ENCODE measurements around the gene ZFYVE27.

Gene ZFYVE27

GRCh38 chr10:97714401-97715258 lies 22.3 kb upstream of the ZFYVE27 start:
- DNase-seq (ENCODE audit: low read depth in 1 of 2, low spot score in 1 of 2), result no peak

DNA sequence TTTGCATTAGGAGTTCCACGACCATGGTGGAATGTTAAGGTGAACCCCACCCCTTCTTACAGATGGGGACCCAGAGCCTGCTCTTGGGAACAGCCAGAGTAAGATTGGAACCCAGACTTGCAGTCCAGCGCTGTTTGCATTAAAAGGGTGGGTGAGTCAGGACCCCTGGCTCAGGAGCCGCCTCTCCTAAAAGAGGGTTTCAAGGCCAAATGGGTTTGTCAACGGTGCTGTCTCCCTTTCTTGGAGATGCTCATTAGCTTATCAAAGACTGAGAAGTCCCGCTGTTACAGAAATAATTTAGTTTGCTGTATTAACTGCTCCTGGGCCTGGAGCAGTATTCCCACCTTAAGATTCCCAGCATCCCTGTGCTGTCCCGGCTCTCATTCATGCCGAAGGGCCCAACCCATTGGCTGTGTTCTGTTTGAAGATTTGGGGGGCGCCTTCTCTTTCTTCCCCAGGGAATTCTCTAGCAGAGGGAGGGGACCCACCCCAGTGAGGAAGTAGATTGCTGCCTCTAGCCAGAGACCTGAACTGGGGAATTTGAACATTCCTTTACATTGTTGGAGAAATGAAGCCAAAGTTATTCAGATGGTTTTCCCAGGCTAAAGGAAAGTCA lies 21.6 kb upstream of the ZFYVE27 start:
- DNase-seq (ENCODE audit: low read depth in 1 of 2, low spot score in 1 of 2), result no peak

DNA sequence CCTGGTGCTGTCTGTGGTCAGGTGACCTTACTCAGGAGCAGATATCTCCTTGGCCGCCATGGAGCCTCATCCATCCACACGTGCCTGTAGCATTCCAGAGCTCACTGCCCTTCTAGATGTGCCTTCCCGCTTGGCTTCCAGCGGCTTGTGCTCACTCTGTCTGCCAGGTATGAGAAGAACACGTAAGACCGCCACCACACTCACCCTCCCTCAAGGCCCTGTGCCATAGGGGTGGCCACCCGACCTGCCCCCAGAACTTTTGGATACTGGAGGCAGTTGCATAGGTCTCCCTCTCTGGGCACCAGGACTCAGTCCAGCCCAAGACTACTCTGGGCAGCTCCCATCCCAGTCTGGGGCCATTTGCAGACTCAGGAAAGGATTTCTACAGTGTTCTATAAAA lies 19.3 kb upstream of the ZFYVE27 start:
- no peak for DNase-seq (ENCODE audit: low read depth in 1 of 2, low spot score in 1 of 2)

GRCh38 chr10:97718178-97718577 lies 18.8 kb upstream of the ZFYVE27 start:
- no peak for DNase-seq (ENCODE audit: low read depth in 1 of 2, low spot score in 1 of 2)

- no peak for DNase-seq (ENCODE audit: low read depth in 1 of 2, low spot score in 1 of 2)
Measured at GRCh38 chr10:97718659-97719142, 18.2 kb upstream of the ZFYVE27 start.

- DNase-seq (ENCODE audit: low read depth in 1 of 2, low spot score in 1 of 2), result no peak
Measured at GRCh38 chr10:97719602-97720001, 17.3 kb upstream of the ZFYVE27 start.

DNA sequence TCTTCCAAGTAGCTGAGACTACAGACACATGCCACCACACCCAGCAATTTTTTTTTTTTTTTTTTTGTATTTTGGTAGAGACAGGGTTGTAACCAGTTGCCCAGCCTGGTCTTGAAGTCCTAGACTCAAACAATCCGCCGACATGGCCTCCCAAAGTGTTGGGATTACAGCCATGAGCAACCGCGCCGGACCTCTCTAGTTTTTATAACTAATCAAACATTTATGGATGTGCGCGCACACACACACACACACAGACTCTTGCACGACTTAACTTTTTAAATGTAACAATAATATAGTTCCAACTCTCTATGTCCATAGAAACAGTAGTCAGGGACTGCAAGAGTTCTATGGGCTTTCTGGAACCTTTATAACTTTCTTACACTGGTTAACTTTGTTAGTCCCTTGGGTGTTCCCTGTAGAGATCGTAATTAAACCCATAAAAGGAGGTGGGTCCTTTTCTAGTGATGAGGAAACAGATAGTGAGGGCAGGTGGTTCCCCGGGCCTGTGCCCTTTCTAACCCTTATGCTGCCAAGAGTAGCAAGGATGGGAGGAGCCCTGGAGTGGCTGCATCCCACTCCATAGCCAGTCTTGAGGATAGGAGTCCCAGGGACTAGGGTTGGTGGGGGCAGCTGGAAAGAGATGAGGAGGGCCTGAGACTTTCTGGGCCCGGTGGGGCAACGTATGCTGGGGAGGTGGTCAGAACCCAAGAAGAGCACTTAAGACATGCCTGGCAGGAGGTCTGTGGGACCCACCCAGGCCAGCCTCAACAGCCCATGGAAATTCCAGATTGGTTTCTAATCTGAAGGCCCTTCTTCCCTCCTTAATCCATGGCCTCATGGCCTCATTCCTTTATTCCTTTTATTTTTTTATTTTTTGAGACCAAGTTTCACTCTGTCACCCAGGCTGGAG lies 14.8 kb upstream of the ZFYVE27 start:
- no peak for DNase-seq (ENCODE audit: low read depth in 1 of 2, low spot score in 1 of 2)

GRCh38 chr10:97723001-97723400 lies 13.9 kb upstream of the ZFYVE27 start:
- no peak for DNase-seq (ENCODE audit: low read depth in 1 of 2, low spot score in 1 of 2)

DNA sequence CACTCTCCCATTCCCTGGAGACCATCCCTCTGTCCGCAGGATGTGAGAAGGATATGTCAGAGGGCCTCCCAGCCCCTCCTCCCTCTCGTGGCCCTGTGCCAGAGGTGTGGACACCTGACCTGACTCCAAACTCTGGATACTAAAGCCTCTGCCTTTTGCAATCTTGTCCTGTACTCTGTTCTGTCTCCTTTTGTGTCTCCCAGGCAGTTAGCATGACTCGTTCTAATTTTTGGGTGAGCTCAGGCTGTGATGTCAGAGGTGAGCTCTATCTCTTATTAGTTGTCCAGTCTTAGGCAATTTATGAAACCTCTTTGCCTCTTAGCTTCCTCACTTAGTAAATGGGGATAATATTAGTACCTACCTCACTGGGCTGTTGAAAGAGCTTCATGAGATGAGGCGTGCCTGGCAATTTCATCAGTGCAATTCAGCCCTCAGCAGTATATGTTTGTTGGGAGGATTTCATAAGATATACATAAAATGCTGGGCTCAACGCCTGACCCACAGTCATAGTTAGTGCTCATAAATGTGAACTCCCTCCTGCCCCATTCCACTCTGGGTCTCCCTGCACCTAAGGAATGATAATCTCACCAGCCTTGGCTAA lies 12.5 kb upstream of the ZFYVE27 start:
- no peak for DNase-seq (ENCODE audit: low read depth in 1 of 2, low spot score in 1 of 2)

- DNase-seq (ENCODE audit: low read depth in 1 of 2, low spot score in 1 of 2), result no peak
Measured at GRCh38 chr10:97726636-97727178, 10.2 kb upstream of the ZFYVE27 start.

GRCh38 chr10:97729014-97729413 lies 7.9 kb upstream of the ZFYVE27 start:
- no peak for DNase-seq (ENCODE audit: low read depth in 1 of 2, low spot score in 1 of 2)

DNA sequence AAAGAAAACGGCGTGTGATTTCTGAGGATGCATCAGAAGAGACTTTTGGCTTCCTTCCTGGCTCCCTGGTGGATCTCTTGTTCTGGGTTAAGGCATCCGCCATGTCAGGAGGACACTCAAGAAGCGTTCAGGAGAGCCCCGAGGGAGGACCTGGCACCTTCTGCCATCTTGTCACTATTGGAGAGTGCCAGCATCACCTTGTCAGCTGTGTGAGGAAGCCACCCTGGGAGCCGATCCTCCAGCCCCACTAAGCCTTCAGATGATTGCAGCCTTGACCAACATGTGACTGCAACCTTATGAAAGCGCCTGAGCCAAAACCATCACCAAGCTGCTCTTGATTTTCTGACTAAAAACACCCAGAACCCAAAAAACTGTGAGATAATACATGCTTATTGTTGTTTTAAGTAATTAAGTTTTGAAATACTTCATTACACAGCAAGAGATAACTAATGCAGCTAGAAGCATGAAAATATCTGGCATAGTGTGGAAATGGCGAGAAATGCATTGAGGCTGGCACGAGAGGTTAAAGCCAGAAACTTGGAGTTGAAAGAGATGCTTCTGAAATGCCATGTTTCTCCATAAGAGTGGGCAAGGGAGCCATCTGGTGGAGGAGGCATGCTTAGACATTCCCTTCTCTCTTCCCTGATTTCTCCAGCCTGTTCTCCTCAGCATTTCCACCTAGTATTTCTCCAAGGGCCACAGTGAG lies 5.4 kb upstream of the ZFYVE27 start:
- DNase-seq (ENCODE audit: low read depth in 1 of 2, low spot score in 1 of 2), result peak in 1 of 2 donors; percentile 31

DNA sequence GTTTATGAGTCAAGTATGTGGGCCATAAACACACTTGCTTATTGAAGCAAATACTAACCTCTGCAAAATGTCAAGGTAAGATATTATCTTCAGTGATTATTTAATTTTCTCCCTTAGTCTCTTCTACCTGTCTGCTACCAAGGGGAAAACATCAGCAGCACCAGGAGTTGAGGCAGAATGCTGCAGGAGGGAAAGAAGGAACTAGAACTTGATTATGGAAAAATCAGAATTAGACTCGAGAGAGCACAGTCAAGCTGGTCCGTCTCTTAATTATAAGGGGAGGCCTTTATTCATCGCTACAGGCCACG lies 4.9 kb upstream of the ZFYVE27 start:
- no peak for DNase-seq (ENCODE audit: low read depth in 1 of 2, low spot score in 1 of 2)

GRCh38 chr10:97733256-97733655 lies 3.7 kb upstream of the ZFYVE27 start:
- no peak for DNase-seq (ENCODE audit: low read depth in 1 of 2, low spot score in 1 of 2)

- DNase-seq (ENCODE audit: low read depth in 1 of 2, low spot score in 1 of 2), result no peak
Measured at GRCh38 chr10:97734021-97734420, 2.9 kb upstream of the ZFYVE27 start.

DNA sequence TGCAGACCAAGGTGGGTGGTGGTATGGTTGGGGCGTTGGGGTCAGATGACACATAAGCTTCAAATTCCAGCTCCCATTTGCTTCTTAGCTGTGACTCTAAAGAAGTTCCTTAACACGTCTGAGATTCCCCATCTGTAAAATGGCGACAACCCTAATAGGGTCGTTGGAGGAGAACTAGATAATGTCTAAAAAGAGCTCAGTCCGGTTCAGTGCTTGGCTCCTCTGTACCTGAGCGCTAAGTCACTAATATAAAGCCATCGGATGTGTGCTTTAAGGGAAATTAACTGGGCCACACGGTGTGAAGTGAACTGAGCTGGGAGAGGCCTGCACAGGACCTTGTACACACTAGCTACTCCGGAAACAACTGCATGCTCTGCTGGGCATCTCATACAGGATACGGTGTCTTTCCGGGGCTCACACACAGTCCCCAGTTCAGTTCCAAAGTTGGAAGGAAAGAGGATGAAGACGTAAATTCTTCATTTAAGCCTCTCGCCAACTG lies 476 bp upstream of the ZFYVE27 start:
- no peak for DNase-seq (ENCODE audit: low read depth in 1 of 2, low spot score in 1 of 2)

DNA sequence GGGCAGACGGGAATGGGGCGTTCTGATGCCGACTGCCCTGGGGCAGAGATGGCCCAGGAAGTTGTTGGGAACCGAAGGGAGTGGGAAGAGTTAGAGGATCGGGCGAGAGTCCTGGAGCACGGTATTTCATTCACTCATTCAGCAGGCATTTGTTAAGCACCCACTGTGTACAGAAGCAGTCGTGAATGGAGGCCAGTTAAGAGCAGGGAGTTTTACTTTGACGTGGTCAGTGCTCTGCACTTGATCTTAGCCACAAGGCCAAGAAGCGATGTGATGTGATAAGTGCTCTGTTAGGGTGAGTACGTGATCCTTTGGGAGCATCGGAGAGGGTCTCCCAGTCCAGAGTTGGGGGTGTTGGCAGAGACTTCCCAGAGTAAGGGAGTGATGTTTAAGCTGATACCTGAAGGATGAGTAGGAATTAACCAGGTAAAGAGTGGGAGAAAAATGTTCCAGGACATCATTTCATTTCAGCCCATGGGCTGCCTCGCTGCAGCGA lies 890 bp downstream of the ZFYVE27 start:
- DNase-seq (ENCODE audit: low read depth in 1 of 2, low spot score in 1 of 2), result no peak

DNA sequence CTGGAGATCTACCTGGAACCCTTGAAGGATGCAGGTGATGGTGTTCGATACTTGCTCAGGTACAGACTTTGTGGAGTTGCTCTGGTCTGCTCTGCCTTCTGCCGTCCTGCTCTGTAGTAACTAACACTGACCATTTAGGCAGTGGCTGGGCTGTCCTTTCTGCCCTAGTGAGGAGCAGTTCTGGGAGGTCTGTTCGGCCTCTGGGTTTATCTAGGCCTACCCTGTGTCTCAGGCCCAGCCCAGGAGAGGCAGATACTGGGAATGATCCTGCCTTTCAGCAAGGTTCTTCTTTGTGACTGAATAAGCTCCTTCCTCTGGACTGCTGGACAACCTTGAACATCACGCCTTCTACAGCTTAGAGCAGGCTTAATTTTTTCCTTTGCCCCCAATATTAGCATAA lies 1.7 kb downstream of the ZFYVE27 start:
- no peak for DNase-seq (ENCODE audit: low read depth in 1 of 2, low spot score in 1 of 2)

DNA sequence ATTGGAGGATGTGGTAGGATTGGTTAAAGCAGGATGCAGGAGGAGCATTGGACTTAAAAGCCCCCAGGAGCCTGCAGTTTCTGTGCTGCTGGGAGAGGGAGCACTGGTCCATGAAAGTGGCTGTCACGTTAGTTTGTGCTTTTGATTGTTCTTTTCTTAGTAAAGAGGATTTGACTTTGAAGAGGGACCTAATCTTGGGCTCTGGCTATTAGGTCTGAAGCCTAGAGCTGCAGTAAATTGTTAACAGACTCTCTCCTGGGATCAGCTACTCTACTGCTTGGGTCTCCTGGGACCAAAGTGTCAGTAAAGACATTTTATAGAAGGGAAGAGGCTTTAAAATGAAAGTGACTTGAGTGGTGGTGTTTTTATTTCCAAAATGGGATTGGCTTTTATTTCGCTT lies 3.7 kb downstream of the ZFYVE27 start:
- DNase-seq (ENCODE audit: low read depth in 1 of 2, low spot score in 1 of 2), result no peak

Data from activated T-helper 1 cell treated with anti-CD3 and anti-CD28 coated beads, Interleukin-2, amount 50 U/mL, for 16 hours (primary cell).